Fibroblast of mammary gland (primary cell): ENCODE results near the gene MYO16.

Experiments used
- DNase-seq: peaks from one replicate; pipeline ENCODE4 v3.0.0-alpha.2; 2010; ENCODE audit warnings: low read depth
- H3K4me3 ChIP-seq: 2 replicates; pipeline ENCODE4 v1.5.1; 2011; ENCODE audit warnings: low read depth, mild to moderate bottlenecking, low read length, moderate library complexity; ENCODE audit not compliant: control insufficient read depth
- CTCF ChIP-seq: conservative IDR thresholded peaks from 2 replicates; pipeline ENCODE4 v1.5.1; 2011; ENCODE audit warnings: low read depth, low read length, inconsistent platforms; ENCODE audit not compliant: control insufficient read depth, insufficient read depth

Gene MYO16

DNA sequence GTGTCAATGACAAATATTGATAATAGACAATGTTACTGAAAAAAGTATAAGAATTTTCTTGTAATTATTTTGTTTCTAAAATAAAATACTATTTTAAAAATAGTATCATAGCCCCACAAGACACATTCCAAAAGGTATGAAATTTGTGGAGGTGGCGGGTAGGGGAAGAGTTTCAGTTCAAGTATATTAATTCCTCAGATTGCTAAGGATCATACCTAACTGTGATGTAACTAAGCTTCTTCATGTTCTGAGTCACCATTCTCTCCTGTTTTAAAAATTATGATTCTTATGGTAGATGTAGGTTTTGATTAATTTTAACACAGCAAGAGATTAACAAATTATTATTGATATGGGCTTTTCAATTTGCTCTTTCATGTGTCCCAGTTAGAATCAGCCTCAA lies 61.3 kb downstream of the MYO16 start:
- H3K4me3 ChIP-seq, result no peak overlapping the region
- no peak for DNase-seq
- TF ChIP-seq CTCF, result no peak

DNA sequence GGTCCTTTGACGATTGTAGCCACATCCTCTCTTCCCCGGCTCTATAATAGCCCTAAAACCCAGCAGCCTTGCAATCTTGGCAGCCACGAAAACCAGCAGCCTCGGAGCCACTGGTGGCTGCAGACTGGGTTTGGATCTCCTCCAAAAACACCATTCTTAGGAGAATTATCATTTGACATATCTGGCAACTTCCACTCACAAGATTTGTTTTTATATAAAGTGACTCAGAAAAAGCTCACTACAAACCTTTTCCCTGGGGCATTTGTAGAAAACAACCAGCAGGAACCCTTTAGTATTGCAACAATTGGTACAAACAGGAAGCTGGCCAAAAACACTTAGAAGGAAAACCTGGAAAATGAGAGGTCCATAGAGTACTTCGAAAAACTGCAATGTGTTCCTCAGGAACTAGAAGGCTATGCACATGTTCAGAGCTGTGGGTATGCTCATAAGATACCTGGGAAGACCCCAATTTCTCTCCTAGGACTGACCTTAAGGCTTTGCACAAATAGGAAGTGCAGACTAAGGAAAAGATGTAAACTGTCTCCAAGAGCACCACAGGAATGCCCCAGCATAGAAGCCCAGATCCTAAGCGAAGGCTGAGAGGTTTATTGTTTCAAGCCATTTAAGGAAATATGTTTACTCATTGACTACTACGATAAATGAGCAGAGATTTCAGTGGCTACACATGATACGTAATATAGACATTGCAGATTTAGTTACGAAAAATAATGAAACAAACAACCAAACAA lies 71.2 kb downstream of the MYO16 start:
- DNase-seq, result peak; percentile 57
- TF ChIP-seq CTCF, result no peak
- no peak overlapping the region for H3K4me3 ChIP-seq

GRCh38 chr13:108702171-108702570 lies 72.8 kb downstream of the MYO16 start:
- no peak for DNase-seq
- TF ChIP-seq CTCF, result no peak
- no peak overlapping the region for H3K4me3 ChIP-seq

- TF ChIP-seq CTCF, result no peak
- H3K4me3 ChIP-seq, result no peak overlapping the region
- no peak for DNase-seq
Observed at GRCh38 chr13:108705031-108705430, 75.6 kb downstream of the MYO16 start.

GRCh38 chr13:108707584-108707983 lies 78.2 kb downstream of the MYO16 start:
- no peak overlapping the region for H3K4me3 ChIP-seq
- DNase-seq, result no peak
- TF ChIP-seq CTCF, result no peak

DNA sequence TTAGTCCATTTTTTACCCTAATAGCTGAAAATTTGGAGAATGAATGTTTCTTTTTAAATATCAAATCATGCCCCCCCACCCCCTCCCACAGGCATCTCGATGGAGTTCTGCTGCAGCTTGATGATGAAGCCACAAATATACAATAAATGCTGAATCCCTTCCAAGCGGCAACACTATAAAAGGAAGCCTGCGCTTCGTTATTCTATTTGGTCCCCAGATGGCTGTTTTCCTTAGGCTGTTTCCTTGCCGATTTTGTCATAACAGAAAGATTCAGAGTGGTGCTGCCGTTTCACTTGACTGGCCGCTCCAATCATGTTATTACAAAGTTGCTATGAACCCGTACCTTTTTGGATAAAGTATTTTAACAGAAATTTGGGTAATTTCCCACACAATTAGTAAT lies 79.5 kb downstream of the MYO16 start:
- no peak overlapping the region for H3K4me3 ChIP-seq
- DNase-seq, result no peak
- TF ChIP-seq CTCF, result no peak
